ENCODE results near the gene SLC7A6OS.
A peak's percentile ranks its signal among the peaks of the same experiment; 100 is the strongest.
"Not testable (repeated sequence)": the region's sequence is repeated elsewhere in the genome, so short reads cannot be mapped to it uniquely, and the experiment has no call there.

The SLC7A6OS gene

GRCh38 chr16:68297908-68298307 lies 12.8 kb downstream of the SLC7A6OS start:
- peak; percentile 34 for DNase-seq

DNA sequence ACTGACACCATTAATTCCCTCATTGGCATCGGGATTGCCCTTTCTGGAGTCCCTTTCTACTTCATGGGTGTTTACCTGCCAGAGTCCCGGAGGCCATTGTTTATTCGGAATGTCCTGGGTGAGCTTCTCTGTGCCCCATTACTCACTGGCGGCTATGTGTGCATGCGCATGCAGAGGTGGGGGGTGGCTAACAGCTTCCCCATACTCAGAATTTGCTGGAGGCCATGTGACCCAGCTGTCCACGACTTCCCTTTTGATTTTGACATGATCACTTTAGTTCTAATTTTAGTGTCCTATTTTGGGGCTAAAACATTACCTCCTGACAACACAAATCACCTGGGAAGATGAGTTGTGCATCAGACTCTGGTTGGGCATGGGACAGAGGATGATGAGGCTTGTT lies 14.1 kb downstream of the SLC7A6OS start:
- DNase-seq: no peak

- DNase-seq: no peak
Measured at GRCh38 chr16:68296291-68296690, 14.5 kb downstream of the SLC7A6OS start.

GRCh38 chr16:68292425-68292824 lies 18.3 kb downstream of the SLC7A6OS start:
- DNase-seq: no peak

DNA sequence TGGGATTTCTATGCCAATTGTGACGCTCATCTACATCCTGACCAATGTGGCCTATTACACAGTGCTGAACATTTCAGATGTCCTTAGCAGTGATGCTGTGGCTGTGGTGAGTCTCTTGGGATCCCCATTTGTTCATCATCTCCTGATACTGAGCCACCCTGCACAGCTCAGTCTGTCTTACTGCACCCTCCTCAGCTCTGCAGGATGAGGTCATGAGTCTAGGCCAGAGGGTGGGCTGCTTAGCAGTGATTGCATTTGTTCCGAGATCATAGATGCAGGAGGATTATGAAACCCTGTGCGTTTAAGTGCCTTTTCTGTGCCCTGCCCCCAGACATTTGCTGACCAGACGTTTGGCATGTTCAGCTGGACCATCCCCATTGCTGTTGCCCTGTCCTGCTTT lies 19.5 kb downstream of the SLC7A6OS start:
- no peak for DNase-seq

- DNase-seq: no peak
Measured at GRCh38 chr16:68290450-68290849, 20.3 kb downstream of the SLC7A6OS start.

GRCh38 chr16:68289621-68290329 lies 21.0 kb downstream of the SLC7A6OS start:
- no peak for DNase-seq

GRCh38 chr16:68289202-68289601 lies 21.5 kb downstream of the SLC7A6OS start:
- no peak for DNase-seq

DNA sequence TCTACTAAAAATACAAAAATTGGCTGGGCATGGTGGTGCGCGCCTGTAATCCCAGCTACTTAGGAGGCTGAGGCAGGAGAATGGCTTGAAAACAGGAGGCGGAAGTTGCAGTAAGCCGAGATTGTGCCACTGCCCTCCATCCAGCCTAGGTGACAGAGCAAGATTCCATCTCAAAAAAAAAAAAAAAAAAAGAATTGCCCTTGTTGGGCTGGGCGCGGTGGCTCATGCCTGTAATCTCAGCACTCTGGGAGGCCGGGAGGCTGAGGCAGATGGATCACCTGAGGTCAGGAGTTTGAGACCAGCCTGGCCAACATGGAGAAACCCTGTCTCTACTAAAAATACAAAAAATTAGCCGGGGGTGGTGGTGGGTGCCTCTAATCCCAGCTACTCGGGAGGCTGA lies 21.9 kb downstream of the SLC7A6OS start:
- not testable (repeated sequence) for DNase-seq

GRCh38 chr16:68288252-68288650 lies 22.5 kb downstream of the SLC7A6OS start:
- no peak for DNase-seq

- DNase-seq: no peak
Measured at GRCh38 chr16:68287276-68288251, 23.2 kb downstream of the SLC7A6OS start.

DNA sequence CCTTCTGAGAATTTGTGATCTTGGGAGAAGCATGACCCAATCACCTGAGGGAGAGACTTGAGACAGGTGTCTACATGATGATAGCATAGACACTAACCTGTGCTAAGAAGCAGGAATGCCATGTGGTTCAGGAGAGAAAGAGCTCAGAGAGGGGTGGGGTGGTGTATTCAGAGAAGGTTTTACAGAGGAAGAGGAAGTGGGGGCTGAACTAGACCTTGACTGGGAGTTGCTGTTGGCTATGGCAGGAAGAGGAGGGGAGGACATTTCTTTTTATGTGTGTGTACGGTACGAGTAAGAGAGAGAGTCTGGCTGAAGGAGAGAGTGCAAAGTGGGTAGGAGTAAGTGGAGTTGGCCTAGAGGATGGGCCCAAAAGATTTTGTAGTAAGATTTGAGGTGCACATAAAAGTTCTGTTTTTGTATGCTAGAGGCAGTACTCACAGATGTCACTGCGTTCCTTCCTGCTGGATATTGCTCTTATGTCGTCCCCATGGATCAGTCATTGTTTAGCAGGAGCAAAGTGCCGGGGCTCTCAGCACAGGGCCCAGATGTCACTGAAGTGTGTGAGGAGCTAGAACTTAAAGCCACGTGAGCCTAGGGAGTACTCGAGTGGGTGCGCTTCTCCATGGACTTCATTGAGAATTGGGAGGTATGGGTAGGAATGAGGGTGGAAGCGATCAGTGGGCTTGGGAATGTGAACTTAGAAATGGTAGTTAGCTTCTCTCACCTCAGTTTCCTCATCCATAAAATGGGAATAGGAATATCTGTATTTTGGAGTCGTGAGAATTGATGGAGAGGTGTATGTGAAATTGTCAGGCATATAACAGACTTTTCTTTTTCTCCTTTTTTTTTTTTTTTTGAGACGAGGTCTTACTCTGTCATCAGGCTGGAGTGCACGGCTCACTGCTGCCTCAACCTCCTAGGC lies 24.3 kb downstream of the SLC7A6OS start:
- DNase-seq: no peak

- no peak for DNase-seq
Measured at GRCh38 chr16:68285683-68286082, 25.1 kb downstream of the SLC7A6OS start.

DNA sequence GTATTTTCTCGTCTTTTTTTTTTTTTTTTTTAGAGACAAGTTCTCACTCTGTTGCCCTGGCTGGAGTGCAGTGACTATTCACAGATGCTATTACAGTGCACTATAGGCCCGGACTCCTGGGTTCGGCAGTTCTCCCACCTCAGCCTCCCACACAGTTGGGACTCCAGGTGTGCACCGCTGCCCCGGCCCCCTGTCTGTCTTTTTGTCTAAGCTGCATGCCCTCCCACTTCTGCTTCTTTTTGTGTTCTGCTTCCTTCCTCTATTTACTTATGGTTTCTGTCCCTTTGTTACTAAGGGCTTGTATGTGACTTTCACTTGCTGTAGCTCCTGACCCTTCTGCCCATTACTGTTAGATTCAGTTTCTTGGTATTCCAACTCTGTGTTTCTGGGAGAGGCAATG lies 25.9 kb downstream of the SLC7A6OS start:
- DNase-seq: no peak

GRCh38 chr16:68283801-68284598 lies 26.7 kb downstream of the SLC7A6OS start:
- DNase-seq: no peak

GRCh38 chr16:68283346-68283745 lies 27.4 kb downstream of the SLC7A6OS start:
- no peak for DNase-seq

GRCh38 chr16:68282064-68282452 lies 28.7 kb downstream of the SLC7A6OS start:
- DNase-seq: no peak

GRCh38 chr16:68281368-68282063 lies 29.2 kb downstream of the SLC7A6OS start:
- no peak for DNase-seq

DNA sequence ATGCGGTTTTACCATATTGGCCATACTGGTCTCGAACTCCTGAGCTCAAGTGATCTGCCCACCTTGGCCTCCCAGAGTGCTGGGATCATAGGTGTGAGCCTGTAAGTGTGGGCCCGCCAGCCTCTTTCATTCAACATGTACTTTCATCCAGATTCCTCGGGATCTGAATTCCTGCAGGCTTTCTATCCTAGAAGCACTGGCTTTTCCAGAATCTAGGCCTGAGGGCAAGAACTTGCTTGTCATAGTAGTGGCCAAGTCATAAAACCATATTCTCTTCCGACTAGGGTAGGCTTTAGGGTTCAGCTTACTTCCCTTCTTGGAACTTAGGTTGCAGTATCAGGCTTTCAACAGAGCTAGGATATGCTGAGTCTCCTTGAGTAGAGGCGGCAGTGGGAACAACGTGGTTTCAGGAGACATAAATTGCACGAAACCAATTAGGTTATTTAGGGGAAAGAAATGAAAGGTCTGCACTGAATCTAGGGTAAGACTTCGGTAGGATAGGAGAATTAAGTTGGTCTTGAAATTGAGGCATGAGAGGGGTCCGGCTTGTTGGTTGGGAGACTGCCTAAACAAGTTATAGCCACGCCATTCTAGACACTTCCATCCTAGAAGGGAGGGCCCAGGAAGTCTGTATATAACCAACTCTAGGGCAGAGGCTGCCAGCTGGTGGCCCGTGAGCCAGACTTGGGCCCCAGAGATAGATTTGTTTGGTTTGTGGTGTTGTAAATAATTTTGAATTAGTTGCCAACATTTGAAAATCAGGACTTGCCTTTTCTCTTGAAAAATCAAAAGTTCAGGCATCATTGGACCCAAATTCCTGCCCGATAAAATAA lies 30.8 kb downstream of the SLC7A6OS start:
- no peak for DNase-seq

DNA sequence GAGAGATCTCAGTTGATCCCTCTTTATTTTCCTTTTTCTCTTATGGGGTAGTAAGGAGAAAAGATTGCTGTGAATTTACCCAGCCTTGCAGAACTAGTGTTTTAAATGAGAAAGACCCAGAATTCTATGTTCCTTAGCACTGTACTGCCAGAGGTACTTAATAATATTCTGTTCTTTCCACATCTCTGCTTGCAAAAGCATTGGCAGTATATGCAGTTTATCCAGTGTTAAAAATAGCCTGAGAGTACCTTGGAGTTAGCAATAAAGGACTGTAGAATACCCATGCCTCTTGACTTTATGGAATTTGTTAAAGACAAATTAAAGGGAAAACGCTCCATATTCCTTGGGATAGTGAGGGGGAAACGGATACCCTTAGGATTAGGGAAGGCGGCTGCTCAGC lies 34.5 kb downstream of the SLC7A6OS start:
- DNase-seq: no peak
